Activated CD8-positive, alpha-beta memory T cell treated with anti-CD3 and anti-CD28 coated beads for 36 hours (primary cell): Measurements from ENCODE around the gene CCDC171. TPM values are rescaled to one million over a fixed set of nuclear protein-coding genes. Genes with fewer than 3 reads are reported as not detected.

Experiments
- CTCF ChIA-PET: fragments of 350-600 bp; sonication (Branson Sonifier 250); formaldehyde crosslinking; loops from one replicate; lab custom pipeline; 2021; ENCODE audit warnings: antibody characterized with exemption; lab: Charles Lee
- POLR2A ChIA-PET: fragments of 350-600 bp; sonication (Branson Sonifier 250); formaldehyde crosslinking; loops from one replicate; lab custom pipeline; 2021; ENCODE audit warnings: antibody characterized with exemption; lab: Charles Lee
- total RNA-seq, 2 experiments: library from RNA; stranded (reverse); gene quantifications; one replicate each; pipeline ENCODE4 v1.2.3, GENCODE V29; 2021

The CCDC171 gene
- total RNA-seq, 2 experiments from 2014 or later: 2.1 to 2.4 TPM

- POLR2A ChIA-PET: no interaction called here
- CTCF ChIA-PET: no interaction called here
Observed at GRCh38 chr9:15936306-15936921, 383.6 kb downstream of the CCDC171 start.

- CTCF ChIA-PET: no interaction called here
Observed at GRCh38 chr9:15942831-15943424, 390.1 kb downstream of the CCDC171 start.

GRCh38 chr9:15944341-15944740 lies 391.5 kb downstream of the CCDC171 start:
- CTCF ChIA-PET: no interaction called here
- POLR2A ChIA-PET: interaction anchor here (0.6 kb wide), 1 partner anchor 168 kb away, joined by 5 read pairs; no protein-coding TSS in a partner anchor

More at GRCh38 chr9:15942831-15943424, 390.1 kb downstream of the CCDC171 start:
- POLR2A ChIA-PET: no interaction called here

- CTCF ChIA-PET: no interaction called here
- POLR2A ChIA-PET: no interaction called here
Observed at GRCh38 chr9:15959663-15960062, 406.8 kb downstream of the CCDC171 start.

GRCh38 chr9:15961217-15961616 lies 408.4 kb downstream of the CCDC171 start:
- CTCF ChIA-PET: no interaction called here

GRCh38 chr9:15965246-15965745 lies 412.5 kb downstream of the CCDC171 start:
- POLR2A ChIA-PET: no interaction called here
- CTCF ChIA-PET: no interaction called here

More at GRCh38 chr9:15961217-15961616, 408.4 kb downstream of the CCDC171 start:
- POLR2A ChIA-PET: no interaction called here

- ChIA-PET POLR2A (no interaction called here), CTCF (no interaction called here)
Observed at GRCh38 chr9:15966471-15966870, 413.6 kb downstream of the CCDC171 start.

GRCh38 chr9:15967068-15967467 lies 414.2 kb downstream of the CCDC171 start:
- POLR2A ChIA-PET: no interaction called here
- CTCF ChIA-PET: no interaction called here

GRCh38 chr9:15972760-15973159 lies 419.9 kb downstream of the CCDC171 start:
- ChIA-PET CTCF (no interaction called here), POLR2A (no interaction called here)

- POLR2A ChIA-PET: no interaction called here
- CTCF ChIA-PET: no interaction called here
Observed at GRCh38 chr9:15975101-15975778, 422.4 kb downstream of the CCDC171 start.

GRCh38 chr9:15977438-15977837 lies 424.6 kb downstream of the CCDC171 start:
- CTCF ChIA-PET: no interaction called here

GRCh38 chr9:15982182-15982581 lies 429.3 kb downstream of the CCDC171 start:
- POLR2A ChIA-PET: no interaction called here
- CTCF ChIA-PET: no interaction called here

More at GRCh38 chr9:15977438-15977837, 424.6 kb downstream of the CCDC171 start:
- POLR2A ChIA-PET: no interaction called here

- ChIA-PET CTCF (no interaction called here), POLR2A (no interaction called here)
Observed at GRCh38 chr9:15999422-16000339, 446.8 kb downstream of the CCDC171 start.

- ChIA-PET POLR2A (no interaction called here), CTCF (no interaction called here)
Observed at GRCh38 chr9:16000811-16001210, 448.0 kb downstream of the CCDC171 start.

- ChIA-PET POLR2A (no interaction called here), CTCF (no interaction called here)
Observed at GRCh38 chr9:16001856-16002255, 449.0 kb downstream of the CCDC171 start.

- POLR2A ChIA-PET: no interaction called here
Observed at GRCh38 chr9:16002816-16003215, 450.0 kb downstream of the CCDC171 start.

GRCh38 chr9:16003785-16004184 lies 450.9 kb downstream of the CCDC171 start:
- CTCF ChIA-PET: no interaction called here
- POLR2A ChIA-PET: no interaction called here

More at GRCh38 chr9:16002816-16003215, 450.0 kb downstream of the CCDC171 start:
- CTCF ChIA-PET: no interaction called here

- POLR2A ChIA-PET: no interaction called here
- CTCF ChIA-PET: no interaction called here
Observed at GRCh38 chr9:16004613-16005012, 451.8 kb downstream of the CCDC171 start.

GRCh38 chr9:16010221-16010620 lies 457.4 kb downstream of the CCDC171 start:
- POLR2A ChIA-PET: no interaction called here
- CTCF ChIA-PET: no interaction called here
